Transverse colon (tissue), 4 donors: ENCODE results near the gene TEX55. TPM values are rescaled to one million over a fixed set of nuclear protein-coding genes. Genes with fewer than 3 reads are reported as not detected.
"Not testable (repeated sequence)": the region's sequence is repeated elsewhere in the genome, so short reads cannot be mapped to it uniquely, and the experiment has no call there.

Experiments
- DNase-seq: peaks from one replicate; pipeline ENCODE4 v3.0.0-alpha.2; 2019
- H3K27ac ChIP-seq, 4 donors: fragments of 200-600 bp; sonication (generic); 2 replicates each; pipeline ENCODE4 v1.5.1; 2016 to 2018; ENCODE audit warnings: inconsistent platforms in 4 of 4
- H3K27me3 ChIP-seq: fragments of 200-600 bp; sonication (generic); 2 replicates; pipeline ENCODE4 v1.5.1; 2017; ENCODE audit warnings: inconsistent platforms
- H3K36me3 ChIP-seq, 4 donors: fragments of 200-600 bp; sonication (generic); 2 replicates each; pipeline ENCODE4 v1.5.1; 2017 to 2019; ENCODE audit warnings: inconsistent platforms in 4 of 4
- H3K4me1 ChIP-seq, 4 donors: fragments of 200-600 bp; sonication (generic); 2 replicates each; pipeline ENCODE4 v1.5.1; 2017 to 2020; ENCODE audit warnings: inconsistent platforms in 4 of 4
- H3K4me3 ChIP-seq, 4 donors: fragments of 200-600 bp; sonication (generic); 1 replicate in 1 of 4; 2 replicates in 3 of 4; pipeline versions ENCODE4 v1.5.1 to v1.6.1; 2017 to 2019; ENCODE audit warnings: inconsistent platforms in 4 of 4
- H3K9me3 ChIP-seq, 2 donors: fragments of 200-600 bp; sonication (generic); 2 replicates each; pipeline ENCODE4 v1.5.1; 2017 to 2019; ENCODE audit warnings: inconsistent platforms in 2 of 2
- EP300 ChIP-seq: sonication (generic); formaldehyde crosslinking; IDR thresholded peaks from one replicate; pipeline ENCODE4 v1.6.1; 2017; ENCODE audit warnings: antibody characterized with exemption, low read depth
- POLR2A ChIP-seq: fragments of 450-650 bp; IDR thresholded peaks from one replicate; pipeline ENCODE4 v1.6.1; 2016; ENCODE audit warnings: antibody characterized with exemption, mild to moderate bottlenecking, moderate library complexity
- POLR2AphosphoS5 ChIP-seq, 3 donors: sonication (generic); formaldehyde crosslinking; IDR thresholded peaks; one replicate each; pipeline ENCODE4 v1.6.1; 2016; ENCODE audit warnings: antibody characterized with exemption in 3 of 3
- WGBS, 2 donors: methylation state at CpG; one replicate each; pipeline ENCODE4 v1.1.5; 2018; ENCODE audit warnings: low coverage in 1 of 2; 5-methylcytosine and 5-hydroxymethylcytosine counted together
- in situ Hi-C, 4 donors: fragments of 200-750 bp; cut with MboI; loops; one replicate each; pipeline versions ENCODE4 v1.15.0 to v1.15.1; 2017; ENCODE audit warnings: low sequenced_read_pairs in 3 of 4, low pct_ligation_motif_present in 1 of 4, low pct_unique_long_range_greater_than_20kb in 1 of 4
- intact Hi-C: fragments of 100-400 bp; cut with DNase I; formaldehyde crosslinking; loops from one replicate; pipeline ENCODE4 v1.15.1; 2023; ENCODE audit warnings: low total_unique reads
- total RNA-seq, 4 donors: library from RNA; depleted of rRNA; stranded (reverse); fragments of >200 nt; gene quantifications; one replicate each; pipeline ENCODE4 v1.1.0, GENCODE V29; 2016
- TF ChIP-seq, protein P1 (sequence below), 5 experiments: fragments of 200-600 bp in 3 of 5; fragments of 450-650 bp in 2 of 5; sonication (generic) in 3 of 5; IDR thresholded peaks; 1 replicate in 2 of 5; 2 replicates in 3 of 5; pipeline ENCODE4 v1.5.1; 2016 to 2017; ENCODE audit warnings: antibody characterized with exemption in 5 of 5, inconsistent platforms in 3 of 5, mild to moderate bottlenecking in 2 of 5, moderate library complexity in 1 of 5

The TEX55 gene
- total RNA-seq, 4 donors from 2014 or later = not detected

DNA sequence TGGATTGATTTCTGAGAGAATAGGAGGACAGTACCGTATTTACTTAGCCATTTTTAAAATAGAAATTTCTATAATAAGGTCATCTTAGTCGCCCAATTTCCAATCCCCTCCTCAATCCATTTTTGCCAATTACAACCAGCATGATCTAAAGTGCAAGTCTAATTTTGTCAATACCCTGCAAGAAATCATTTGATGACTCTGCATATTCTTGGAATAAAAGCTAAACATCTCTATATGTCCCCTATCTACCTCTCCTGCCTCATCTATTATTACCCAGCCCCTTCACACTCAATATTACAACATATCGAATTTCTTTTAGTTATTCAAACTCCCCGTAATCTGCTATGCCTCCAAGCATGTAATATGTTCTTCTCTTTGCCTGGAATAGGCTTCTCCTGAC is 41.9 kb upstream of the TEX55 start:
- in situ Hi-C loops = loop anchor here in 2 of 4 donors (5.0 to 10.0 kb wide), 2 partner anchors 219 to 222 kb away; no protein-coding TSS in a partner anchor
- Histone ChIP-seq H3K4me1 (no peaks in the 10 kb centered on the region), H3K9me3 (no peaks in the 10 kb centered on the region), H3K27me3 (no peaks in the 10 kb centered on the region), H3K4me3 (no peak overlapping the region), H3K36me3 (no peaks in the 10 kb centered on the region), H3K27ac (no peak overlapping the region)
- DNase-seq = no peak
- WGBS, 2 donors = 74 to 87% methylated on average over 4 of the region's 4 CpGs
- intact Hi-C loops = no loop called here
- TF ChIP-seq EP300 (no peak), POLR2A (no peak), POLR2AphosphoS5 (IDR thresholded peaks at IDR 0.05) (no peak)
- TF ChIP-seq, protein P1, sequence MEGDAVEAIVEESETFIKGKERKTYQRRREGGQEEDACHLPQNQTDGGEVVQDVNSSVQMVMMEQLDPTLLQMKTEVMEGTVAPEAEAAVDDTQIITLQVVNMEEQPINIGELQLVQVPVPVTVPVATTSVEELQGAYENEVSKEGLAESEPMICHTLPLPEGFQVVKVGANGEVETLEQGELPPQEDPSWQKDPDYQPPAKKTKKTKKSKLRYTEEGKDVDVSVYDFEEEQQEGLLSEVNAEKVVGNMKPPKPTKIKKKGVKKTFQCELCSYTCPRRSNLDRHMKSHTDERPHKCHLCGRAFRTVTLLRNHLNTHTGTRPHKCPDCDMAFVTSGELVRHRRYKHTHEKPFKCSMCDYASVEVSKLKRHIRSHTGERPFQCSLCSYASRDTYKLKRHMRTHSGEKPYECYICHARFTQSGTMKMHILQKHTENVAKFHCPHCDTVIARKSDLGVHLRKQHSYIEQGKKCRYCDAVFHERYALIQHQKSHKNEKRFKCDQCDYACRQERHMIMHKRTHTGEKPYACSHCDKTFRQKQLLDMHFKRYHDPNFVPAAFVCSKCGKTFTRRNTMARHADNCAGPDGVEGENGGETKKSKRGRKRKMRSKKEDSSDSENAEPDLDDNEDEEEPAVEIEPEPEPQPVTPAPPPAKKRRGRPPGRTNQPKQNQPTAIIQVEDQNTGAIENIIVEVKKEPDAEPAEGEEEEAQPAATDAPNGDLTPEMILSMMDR (IDR thresholded peaks at IDR 0.05) = no peak

DNA sequence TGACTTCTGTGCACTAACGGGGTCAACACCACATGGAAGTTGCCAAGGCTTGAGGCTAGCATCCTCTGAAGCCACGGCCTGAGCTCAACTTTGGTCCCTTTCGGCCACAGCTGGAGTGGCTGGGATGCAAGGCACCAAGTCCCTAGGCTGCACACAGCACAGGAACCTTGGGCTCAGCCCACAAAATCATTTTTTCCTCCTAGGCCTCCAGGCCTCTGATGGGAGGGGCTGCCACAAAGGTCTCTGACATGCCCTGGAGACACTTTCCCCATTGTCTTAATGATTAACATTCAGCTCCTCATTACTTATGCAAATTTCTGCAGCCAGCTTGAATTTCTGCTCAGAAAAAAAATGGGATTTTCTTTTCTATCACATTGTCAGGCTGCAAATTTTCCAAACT is 27.6 kb upstream of the TEX55 start:
- in situ Hi-C loops, H3K4me3 ChIP-seq, H3K4me1 ChIP-seq, H3K9me3 ChIP-seq, intact Hi-C loops, H3K36me3 ChIP-seq, H3K27ac ChIP-seq, DNase-seq, H3K27me3 ChIP-seq: not testable (repeated sequence)
- 20% methylated on average over 3 of the region's 3 CpGs; no CpG with 5 or more reads in 1 of the 2 donors for WGBS, 2 donors

DNA sequence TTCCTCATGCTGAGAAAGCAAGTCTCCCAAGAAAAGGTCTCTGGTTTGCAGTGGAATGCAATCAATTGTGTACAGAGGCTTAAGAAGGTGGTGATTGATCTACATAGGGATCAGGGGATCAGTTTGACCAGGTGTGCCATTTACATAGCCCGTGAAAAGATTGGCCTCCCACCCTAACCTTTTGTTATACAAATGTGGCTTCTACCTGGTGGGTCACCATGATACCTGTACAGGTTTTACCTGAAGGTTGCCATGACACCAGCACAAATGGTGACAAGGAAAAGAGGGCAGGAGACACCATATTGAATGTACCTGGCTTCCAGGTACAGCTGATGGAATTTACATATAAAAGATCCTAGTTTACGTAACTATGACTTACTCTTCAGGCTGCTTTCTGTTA is 25.5 kb upstream of the TEX55 start:
- Histone ChIP-seq H3K4me3 (no peak overlapping the region), H3K27ac (no peak overlapping the region), H3K36me3 (no peaks in the 10 kb centered on the region), H3K27me3 (no peaks in the 10 kb centered on the region), H3K9me3 (peaks cover 0 to 5% of the 10 kb centered on the region in 2 donors), H3K4me1 (no peaks in the 10 kb centered on the region)
- 82 to 83% methylated on average over 1 to 2 of the region's 2 CpGs for WGBS, 2 donors
- intact Hi-C loops (no loop called here), in situ Hi-C loops (no loop called here)
- no peak for DNase-seq
- TF ChIP-seq POLR2A (no peak), EP300 (no peak), POLR2AphosphoS5 (IDR thresholded peaks at IDR 0.05) (no peak)
- TF ChIP-seq, protein P1 (IDR thresholded peaks at IDR 0.05) = no peak

DNA sequence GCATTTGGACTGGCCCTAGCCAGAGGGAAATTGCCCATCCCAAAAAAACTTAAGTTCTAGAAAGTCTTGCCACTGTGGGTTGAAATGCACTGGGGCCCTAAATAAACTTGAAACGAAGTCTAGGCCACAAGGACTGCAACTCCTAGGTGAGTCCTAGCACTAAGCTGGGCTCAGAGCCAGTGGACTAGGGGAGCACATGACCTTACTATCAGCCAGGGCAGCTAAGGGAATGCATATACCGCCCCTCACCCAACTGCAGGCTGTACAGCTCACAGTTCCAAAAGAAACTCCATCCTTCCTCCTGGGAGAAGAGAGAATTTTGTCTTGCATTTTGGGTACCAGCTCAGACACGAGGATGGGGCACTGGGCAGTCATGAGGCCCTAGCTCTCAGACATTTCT is 23.6 kb upstream of the TEX55 start:
- Histone ChIP-seq H3K4me1 (no peaks in the 10 kb centered on the region), H3K9me3 (peaks cover 0 to 5% of the 10 kb centered on the region in 2 donors), H3K27me3 (no peaks in the 10 kb centered on the region), H3K27ac (no peak overlapping the region), H3K36me3 (no peaks in the 10 kb centered on the region), H3K4me3 (no peak overlapping the region)
- 38% methylated on average over 3 of the region's 3 CpGs; no CpG with 5 or more reads in 1 of the 2 donors for WGBS, 2 donors
- in situ Hi-C loops = no loop called here
- intact Hi-C loops = no loop called here
- TF ChIP-seq POLR2AphosphoS5 (IDR thresholded peaks at IDR 0.05) (no peak), EP300 (no peak), POLR2A (no peak)
- TF ChIP-seq, protein P1 (IDR thresholded peaks at IDR 0.05) = no peak
- DNase-seq = no peak

DNA sequence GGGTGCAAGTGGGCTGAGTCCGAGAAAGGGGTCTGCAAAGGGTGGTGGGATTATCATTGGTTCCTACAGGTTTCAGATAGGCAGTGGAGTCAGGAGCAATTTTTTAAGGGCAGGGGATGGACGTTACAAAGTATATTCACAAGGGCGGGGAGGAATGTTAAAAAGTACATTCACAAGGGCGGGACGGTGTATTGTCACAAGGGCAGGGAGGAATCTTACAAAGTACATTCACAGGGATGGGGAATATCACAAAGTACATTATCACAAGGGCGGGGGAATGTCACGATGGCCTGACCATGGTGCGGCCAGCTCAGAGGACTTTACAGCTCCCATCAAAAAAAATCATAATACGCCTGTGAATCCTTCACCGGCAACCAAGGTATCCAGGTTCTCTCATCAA is 20.6 kb upstream of the TEX55 start:
- Histone ChIP-seq H3K36me3 (no peaks in the 10 kb centered on the region), H3K4me1 (no peaks in the 10 kb centered on the region), H3K27ac (no peak overlapping the region), H3K27me3 (no peaks in the 10 kb centered on the region), H3K9me3 (no peaks in the 10 kb centered on the region), H3K4me3 (no peak overlapping the region)
- in situ Hi-C loops = no loop called here
- intact Hi-C loops = no loop called here
- WGBS, 2 donors = 87 to 90% methylated on average over 7 to 10 of the region's 10 CpGs
- no peak for TF ChIP-seq EP300
- TF ChIP-seq, protein P1 (IDR thresholded peaks at IDR 0.05) = no peak
- TF ChIP-seq POLR2AphosphoS5 (IDR thresholded peaks at IDR 0.05) = no peak
- TF ChIP-seq POLR2A = no peak
- DNase-seq = no peak
